Effector CD4-positive, alpha-beta T cell (primary cell): Measurements from ENCODE around the gene CACNG5.
"Not testable (repeated sequence)": the region's sequence is repeated elsewhere in the genome, so short reads cannot be mapped to it uniquely, and the experiment has no call there.

Experiments used
- DNase-seq: peaks from one replicate; pipeline ENCODE4 v3.0.0-alpha.2; 2020

The CACNG5 gene

DNA sequence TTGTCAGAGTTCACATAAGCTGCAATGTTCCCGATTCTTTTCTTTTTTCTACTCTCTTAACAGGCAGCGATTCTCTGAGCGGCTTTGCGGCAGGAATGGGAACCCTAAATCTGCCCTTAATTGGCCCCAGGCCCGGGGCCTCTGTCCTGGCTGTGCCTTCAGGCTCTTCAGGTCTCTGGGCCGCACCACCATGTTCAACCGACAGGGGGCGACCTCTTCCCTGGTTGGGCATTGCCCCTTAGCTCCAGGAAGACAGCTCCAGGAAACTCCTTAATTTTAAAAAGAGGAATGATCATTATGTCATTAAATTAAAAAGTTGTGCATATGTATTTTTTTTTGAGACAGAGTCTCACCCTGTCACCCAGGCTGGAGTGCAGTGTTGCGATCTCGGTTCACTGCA is 20.3 kb downstream of the CACNG5 start:
- peak; percentile 26 for DNase-seq

DNA sequence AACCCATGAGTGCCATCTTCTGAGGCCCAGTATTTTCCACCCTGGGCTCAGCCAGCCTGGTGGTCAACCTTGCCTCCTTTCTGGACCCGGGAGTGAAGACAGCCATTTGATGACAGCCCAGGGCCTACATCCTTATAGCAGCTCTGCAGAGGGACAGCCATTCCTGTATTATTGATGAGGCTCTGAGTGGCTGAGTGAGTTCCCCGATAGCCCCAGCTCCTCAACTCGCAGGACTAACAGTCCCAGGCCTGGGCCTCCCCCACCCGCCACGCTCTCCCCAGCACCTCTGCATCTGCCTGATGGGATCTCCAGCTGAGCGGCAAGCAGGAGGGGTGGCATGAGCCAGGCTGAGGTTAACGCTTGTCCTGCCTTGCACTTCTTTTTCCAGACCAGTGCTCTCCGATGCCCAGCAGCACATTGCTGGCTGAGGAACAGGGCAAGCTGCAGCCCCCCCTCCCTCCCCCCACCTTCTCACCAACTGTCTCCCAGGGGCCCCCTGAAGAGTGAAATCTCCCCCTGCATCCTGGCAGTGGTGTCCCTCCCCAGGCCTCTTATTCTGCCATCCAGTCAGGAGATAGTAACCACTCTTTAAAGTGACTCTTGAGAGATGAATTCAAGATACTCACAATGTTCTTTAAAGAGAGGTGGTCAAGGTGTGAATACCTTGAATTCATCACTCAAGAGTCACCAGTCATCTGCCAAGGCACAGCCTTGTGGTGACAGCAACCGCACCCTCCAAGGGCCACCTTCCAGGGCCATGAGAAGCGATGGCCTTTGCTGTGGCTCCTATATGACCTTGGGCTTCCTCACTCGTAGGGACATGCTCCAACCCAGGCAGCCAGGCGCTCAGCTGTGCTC is 23.5 kb downstream of the CACNG5 start:
- DNase-seq = no peak

DNA sequence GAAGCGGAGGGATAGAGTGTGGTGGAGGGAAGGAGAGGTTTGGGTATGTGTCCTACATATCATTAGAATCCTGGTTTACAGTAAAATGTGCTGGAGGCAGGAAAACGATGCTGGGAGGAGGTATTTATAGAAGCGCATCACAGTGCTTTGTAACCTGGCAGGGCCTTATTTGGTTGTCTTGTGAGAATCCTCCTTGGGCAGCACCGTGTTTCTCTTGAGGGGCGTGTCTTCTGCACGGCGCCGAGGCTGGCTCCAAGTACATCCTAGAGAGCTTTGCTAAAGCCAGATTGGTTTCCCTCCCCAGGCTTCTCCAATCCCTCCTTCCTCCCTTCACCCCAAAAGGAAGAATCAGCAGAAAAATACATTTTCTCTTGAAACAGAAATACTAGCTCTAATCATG is 24.4 kb downstream of the CACNG5 start:
- no peak for DNase-seq

DNA sequence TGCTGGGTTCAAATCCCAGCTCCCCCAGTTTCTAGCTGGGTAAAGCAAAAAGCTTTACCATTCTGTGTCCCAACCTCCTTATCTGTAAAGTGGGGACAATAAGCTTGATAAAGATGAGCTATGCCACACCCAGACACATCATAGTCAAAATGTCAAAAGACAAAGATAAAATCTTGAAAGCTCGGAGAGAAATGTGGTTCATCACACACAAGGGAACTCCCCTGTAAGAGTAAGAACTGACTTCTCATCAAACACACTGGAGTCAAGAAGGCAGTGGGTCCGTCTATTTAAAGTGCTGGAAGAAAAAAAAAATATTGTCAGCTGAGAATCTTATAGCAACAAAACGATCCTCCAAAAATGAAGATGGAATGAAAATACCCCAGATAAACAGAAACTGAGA is 25.3 kb downstream of the CACNG5 start:
- DNase-seq = no peak

DNA sequence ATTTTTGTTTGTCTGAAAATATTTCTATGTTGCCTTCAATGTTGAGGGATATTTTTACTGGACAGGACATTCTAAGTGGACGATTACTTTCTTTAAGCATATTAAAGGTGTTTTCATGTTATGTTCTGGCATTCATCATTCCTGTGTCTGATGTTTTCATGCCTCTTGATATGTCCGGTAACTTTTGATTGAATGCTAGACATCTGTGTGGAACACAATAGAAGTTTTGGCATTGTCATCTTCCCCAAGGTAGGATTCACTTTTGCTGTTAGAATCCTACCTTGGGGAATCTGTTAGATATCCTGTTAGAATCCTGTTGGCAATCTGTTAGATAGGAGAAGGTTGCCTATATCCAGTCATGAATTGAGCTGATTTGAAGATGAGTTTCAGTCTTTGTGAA is 28.9 kb downstream of the CACNG5 start:
- no peak for DNase-seq

DNA sequence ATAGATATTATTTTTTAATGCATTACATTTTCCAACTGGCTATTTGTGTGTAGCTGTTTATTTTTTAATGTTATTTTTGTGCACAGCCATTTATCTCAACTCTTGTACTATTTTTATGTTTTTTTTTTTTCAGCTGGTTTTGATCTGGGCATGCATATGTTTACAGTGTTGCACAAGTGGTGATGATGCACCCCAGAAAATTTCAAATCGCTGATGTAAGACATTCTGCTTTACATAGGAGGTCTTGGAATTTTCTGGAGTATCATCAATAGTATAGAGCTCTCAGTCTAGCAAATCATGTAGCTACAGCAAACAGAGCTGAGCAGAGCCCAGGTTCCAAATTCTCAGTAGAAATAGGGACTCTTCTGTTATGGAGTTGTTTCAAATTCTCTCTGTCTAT is 30.2 kb downstream of the CACNG5 start:
- no peak for DNase-seq

DNA sequence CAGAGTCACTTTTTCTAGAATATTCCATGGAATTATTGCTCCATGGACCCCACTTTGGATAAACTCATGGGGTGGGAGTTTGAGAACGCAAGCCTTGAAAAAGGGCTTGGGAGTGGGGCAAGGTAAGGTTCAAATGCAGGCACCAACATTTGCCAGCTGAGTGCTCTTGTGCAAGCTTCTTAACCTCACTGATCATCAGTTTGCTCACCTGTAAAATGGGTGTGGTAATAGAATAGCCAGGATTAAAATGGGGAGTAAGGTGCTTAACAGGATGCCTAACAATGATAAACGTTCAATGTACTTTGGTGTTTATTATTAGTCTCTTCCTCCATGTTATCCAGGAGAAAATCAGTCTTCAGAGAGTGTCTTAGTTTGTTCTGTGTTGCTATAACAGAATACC is 39.0 kb downstream of the CACNG5 start:
- no peak for DNase-seq

DNA sequence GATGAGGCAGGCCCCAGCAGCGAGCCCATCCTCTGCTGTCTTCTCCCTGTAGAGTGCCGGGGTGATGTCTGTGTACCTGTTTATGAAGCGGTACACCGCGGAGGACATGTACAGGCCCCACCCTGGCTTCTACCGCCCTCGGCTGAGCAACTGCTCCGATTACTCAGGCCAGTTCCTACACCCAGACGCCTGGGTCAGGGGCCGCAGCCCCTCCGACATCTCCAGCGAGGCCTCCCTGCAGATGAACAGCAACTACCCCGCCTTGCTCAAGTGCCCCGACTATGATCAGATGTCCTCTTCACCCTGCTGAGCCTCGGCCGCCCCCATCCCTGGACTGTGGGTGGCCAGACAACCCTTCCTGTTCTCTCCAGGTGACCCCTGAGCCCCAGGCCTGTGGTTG is 50.0 kb downstream of the CACNG5 start:
- DNase-seq = no peak

DNA sequence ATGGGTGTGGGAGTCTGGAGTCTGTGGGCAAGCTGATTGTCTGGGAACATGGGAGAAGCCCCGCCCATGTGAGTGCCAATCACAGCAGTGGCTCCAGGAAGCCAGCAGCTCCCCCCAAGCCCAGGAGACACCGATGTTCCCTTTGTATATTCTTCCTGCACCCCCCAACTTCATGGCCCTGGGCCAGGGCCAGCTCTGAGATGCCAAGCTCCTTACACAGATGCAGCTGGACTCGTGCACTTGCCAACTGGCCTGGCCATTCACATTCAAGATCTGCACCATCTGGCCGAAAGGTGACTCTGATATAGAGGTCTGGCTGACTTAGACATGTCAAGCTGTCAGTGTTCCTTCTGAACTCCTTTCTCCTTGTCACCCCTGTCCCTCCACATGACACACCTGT is 50.5 kb downstream of the CACNG5 start:
- DNase-seq = no peak

DNA sequence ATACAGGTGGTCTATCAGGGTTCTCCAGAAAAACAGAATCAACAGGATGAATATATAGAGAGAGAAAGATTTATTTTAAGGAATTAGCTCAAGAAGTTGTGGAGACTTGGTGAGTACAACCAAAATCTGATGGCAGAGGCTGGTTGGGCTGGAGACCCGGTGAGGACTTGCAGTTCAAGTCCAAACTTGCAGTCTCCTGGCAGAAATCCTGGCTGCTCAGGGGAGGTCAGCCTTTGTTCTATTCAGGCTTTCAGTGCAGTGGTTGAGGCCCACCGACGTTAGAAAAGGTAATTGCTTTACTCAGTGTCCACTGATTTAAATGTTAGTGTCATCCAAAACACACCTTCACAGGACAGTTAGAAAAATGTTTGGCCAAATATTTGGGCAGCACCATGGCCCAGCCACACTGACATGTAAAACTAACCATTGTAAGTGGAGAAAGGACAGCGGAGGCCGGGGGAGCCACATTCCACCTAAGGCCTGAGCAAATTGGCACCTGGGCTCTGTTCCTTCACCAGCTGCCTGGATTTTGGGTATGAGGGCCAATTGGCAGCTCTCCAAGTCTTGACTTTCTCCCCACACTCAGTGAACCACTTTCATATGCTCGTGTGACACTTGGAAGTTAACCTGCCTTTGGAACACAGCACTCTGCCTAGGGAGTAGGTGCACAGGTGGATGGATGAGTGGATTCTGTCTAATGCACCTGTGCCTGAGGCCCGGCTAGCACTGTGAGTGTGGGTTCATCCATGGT is 54.7 kb downstream of the CACNG5 start:
- no peak for DNase-seq

DNA sequence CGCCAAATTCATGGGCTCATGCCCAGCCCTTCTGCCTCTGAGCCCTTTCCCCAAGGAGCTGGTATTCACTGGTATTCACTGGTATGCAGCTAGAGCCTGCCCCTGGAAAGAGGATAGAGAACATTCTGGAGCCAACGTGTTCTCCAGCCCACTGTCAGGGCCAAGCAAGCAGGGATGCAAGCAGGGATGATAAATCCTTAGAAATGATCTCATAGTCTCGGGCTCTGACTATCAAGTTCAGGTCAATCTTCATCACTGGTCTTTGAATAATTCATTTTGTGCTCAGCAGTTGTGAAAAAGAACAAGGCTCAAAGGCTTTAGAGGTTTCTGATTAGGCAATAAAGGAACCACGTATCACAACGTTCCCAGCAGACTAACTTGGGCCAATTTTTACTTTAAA is 57.3 kb downstream of the CACNG5 start:
- no peak for DNase-seq

DNA sequence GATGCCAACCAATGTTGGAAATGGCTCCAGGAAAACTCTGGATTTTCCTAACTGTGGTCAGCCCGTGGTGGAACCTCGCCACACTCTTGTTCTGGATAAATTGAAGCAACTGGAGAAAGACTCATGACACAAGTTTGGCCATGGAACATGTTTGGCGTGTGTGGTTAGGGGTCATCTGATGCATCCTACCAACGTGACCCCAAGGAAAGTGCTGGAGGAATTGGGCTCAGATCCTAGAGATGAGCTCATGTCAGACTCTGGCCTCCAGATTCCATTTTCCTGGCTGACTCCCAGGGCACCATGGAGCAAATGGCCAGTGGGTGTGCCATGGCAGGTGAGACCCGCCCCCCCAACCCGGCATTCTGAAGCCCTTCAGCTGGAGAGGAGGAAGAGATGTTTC is 58.5 kb downstream of the CACNG5 start:
- DNase-seq = no peak

DNA sequence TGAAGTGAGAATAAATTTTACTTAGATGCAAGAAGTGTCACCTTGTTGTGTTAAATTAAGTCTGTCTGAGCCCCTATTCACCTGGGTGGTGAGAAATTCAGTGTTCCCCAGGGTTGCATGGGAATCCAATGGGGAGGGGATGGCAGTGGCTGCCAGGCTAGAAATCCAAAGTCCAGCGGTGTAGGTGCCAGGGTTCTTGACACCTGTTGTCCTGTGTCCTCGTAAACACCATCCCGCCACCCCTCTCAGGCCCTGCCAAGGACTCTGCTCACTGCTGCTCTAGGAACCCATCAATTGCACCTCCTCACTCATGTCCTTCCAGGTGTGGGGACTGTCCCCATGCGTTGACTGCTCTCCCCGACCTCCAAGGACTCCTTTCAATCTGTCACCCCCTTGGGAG is 58.9 kb downstream of the CACNG5 start:
- DNase-seq = no peak

DNA sequence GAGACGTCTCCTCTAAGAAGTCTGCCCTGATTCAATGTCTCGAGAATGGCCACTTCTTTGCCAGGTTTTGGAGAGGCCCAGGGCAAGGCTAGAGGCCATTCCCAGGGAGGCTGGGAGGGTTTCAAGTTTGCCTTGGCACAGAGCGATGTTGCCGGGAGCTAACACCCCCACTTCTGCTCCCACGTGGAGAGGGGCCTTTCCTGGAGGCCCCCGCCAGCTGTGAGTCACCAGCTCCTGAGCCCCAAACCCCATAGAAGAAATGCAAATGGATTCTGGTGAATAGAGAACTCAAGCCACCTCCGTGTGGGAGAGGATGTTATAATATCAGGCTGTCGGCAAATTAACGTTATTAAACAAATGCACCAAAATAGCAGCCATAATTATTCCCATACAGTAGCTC is 62.2 kb downstream of the CACNG5 start:
- DNase-seq = no peak

DNA sequence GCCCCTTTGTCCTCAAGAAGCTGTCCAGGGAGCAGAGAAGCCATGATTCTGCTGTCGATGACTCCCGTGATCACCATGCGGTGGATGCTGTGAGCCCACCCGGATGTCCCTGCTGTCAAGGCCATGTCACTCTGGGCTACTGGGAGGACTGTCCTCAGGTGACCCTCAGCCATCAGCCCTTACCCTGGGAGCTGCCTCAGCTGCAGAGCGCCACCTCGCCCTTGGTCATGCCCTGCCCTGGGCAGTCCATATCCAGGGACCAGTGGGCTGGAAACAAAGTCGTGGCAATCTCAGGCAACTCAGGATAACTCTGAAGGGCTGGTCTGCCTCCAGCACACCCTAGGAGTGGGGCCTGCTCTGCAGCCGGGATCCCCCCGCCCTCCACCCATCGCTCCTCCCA is 63.6 kb downstream of the CACNG5 start:
- DNase-seq = no peak

DNA sequence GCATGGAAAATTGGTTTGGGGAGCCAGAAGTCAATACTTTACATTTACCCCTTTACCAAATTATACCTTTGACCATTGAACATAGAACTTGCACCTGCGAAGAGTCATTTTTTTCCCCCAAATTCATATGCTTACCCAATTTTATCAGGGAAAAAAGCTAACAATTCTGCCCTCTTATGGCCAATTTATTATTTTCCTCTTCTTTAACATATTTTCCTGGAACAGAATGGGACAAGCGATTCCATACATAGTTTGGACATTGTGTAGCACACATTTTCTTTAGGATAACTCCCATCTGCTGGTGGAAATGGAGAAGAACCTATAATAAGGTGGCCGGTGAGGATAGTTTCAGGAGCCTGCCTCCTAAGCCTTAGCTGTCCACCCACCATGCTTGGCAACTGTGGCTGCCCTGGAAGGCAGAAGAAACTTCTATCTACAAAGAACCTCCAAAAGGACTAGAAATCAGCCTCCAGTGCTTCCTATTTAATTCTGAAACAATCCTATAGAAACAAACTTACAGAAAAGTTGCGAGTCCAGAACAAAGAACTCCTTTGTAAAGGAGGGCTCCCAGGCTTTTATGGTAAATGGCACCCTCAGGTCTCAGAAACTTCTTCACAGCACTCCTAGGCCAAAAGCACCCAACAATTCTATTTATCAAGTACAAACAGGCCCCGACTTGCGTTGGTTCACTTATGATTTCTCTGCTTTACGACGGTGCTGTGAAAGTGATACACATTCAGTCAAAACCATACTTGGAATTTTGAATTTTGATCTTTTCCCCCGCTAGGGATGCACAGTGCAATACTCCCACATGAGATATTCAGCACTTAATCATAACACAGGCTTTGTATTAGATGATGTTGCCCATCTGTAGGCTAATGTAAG is 65.5 kb downstream of the CACNG5 start:
- no peak for DNase-seq

DNA sequence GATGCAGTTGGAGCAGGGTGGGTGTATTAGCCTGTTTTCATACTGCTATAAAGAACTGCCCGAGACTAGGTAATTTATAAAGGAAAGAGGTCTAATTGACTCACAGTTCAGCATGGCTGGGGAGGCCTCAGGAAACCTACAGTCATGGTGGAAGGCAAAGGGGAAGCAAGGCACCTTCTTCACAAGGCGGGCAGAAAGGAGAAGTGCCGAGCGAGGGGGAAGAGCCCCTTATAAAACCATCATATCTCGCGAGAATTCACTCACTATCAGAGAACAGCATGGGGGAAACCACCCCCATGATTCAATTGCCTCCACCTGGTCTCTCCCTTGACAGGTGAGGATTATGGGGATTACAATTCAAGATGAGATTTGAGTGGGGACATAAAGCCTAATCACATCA is 68.4 kb downstream of the CACNG5 start:
- not testable (repeated sequence) for DNase-seq

DNA sequence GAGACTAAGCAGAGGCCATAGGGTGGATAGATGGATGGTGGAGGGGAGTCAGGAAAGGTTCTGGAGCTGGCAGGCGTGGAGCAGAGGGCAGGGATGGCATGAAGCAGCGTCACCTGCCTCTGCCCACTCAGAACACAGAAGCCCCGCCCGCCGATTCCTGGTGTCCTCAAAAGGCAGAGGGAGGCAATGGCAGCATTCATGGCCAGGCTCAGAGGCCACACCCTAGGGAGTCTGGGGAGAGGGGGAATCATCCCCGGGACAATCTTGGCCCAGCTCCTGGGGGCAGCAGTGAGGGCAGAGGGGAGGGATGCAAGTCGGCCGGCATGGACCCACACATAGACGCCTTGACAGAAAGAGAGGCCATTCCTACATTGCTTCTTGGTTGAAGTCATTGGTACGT is 68.9 kb downstream of the CACNG5 start:
- no peak for DNase-seq

DNA sequence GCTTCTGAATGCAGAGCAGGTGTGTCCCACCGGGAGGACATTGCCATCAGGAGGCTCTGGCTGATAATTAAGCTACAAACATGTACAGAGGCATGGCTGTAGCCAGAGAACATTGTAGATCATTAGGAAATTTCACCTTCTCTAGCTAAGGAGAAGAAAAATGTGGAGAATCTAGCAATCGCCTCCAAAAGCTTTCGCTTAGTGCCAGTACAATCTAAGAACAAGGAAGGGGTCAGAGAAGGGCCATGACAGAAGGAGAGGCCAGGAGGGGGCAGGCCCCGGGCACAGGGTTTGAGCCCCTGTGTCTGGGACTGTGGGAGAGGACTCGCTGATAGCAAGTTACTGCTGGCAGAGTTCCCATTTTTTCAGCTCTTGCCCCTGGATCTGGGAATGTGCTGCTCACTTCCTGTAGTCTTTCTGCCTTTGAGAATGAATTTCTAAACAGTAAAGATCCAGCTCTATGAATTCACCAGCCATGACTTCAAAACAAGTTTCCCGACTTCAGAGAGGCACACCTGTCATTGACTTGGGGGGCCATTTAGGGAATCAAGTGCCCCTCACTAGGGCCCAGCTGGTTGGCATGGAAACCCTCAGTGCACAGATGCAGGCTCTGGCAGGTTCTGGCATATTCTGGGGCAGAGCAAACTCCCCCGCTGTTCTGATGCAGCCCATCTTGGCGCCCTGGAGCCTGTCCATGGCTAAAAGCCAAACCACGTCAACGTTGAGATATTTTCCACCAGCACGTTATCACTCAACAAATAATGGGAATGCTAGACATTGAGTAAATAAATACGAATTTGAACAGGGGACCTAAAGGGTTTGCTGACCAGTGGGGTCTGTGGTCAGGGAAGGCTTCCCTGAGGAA is 70.1 kb downstream of the CACNG5 start:
- DNase-seq = no peak

DNA sequence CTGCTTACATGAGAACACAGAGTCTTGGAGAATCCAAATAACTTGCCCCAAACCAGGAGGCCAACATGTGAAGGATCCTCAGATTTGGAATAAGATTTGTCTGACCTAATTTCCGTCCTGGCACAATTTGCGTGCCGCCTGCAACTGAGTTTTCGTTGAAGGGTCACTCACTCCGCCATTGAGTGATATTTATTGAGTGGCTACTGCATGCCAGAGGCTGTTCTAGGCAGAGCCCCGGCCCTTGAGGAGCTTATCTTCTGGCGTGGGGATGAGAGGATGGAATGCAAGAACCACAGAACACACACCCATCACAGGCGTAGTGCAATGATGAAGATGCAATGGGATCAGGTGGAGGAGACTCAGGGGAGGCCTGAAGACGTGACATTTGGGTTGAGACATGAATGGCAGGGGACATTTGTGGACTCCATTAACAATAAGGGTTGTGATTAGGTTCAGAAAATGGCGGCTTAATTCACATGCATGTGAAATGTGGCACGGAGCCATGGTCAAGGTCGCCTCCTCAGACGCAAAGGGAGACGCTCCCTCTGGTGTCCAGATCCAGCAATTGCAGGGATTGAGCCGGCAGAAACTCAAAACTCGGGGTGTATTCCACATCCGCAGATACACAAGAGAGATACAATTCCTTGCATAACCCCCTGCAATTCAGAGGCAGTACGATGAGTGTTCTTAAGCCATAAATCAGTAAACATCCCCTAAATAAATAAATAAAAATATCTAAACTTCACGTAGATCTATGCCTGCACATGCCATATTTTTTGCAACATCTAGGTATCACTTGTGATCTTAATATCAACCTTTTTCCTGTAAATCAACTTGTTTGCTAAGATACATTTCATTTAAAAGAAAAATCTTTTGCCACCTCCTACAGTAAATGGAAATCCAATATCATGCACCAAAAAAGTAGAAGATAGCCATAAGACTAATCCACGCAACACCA is 71.7 kb downstream of the CACNG5 start:
- peak; percentile 11 for DNase-seq

DNA sequence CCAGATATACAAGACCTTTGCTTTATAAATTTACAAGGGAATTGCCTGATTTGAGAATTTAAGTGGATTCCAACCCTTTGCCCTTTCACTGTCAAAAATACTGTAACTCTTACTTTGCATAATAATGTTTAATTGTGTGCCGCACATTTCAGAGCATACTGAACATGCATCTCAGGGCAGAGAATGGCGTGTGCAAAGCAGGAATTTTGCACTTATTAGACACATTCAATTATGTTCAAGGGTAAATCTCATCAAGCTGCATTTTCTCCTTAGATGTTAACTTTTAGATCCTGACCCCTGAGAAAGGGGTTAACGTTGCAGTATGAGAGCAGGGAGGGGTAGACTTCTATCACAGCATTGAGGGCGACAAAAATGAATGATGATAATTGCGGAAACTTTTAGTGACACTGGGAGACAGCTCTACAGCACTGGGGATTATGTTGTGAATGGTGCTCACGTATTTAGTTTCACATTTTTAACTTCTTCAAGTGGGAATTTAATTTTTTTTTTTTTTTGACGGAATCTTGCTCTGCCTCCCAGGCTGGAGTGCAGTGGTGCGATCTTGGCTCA is 75.0 kb downstream of the CACNG5 start:
- no peak for DNase-seq
